GM06990 (cell line): Measurements from ENCODE around the gene ARHGAP33.
A peak's percentile ranks its signal among the peaks of the same experiment; 100 is the strongest.

Experiments used
- DNase-seq: peaks from one replicate; pipeline ENCODE4 v3.0.0-alpha.2; 2011; ENCODE audit not compliant: insufficient read length; ENCODE audit errors: extremely low read depth
- H3K27me3 ChIP-seq: replicated peaks from 2 replicates; pipeline ENCODE4 v1.6.0; 2011; ENCODE audit warnings: low read length; ENCODE audit not compliant: control insufficient read depth, insufficient read depth
- H3K36me3 ChIP-seq: 2 replicates; pipeline ENCODE4 v1.5.1; 2011; ENCODE audit warnings: low read length; ENCODE audit not compliant: control insufficient read depth, insufficient read depth
- H3K4me3 ChIP-seq: replicated peaks from 2 replicates; pipeline ENCODE4 v1.5.1; 2011; ENCODE audit warnings: low read depth, mild to moderate bottlenecking, control low read depth, low read length
- TF ChIP-seq, protein P1 (sequence below): IDR thresholded peaks from 2 replicates; pipeline ENCODE4 v1.5.1; 2011; ENCODE audit warnings: low read length, control low read depth, mild to moderate bottlenecking, inconsistent platforms; ENCODE audit not compliant: insufficient read depth, poor library complexity, severe bottlenecking

ARHGAP33 gene

GRCh38 chr19:35776102-35776788 lies 881 bp downstream of the ARHGAP33 start:
- TF ChIP-seq, protein P1, sequence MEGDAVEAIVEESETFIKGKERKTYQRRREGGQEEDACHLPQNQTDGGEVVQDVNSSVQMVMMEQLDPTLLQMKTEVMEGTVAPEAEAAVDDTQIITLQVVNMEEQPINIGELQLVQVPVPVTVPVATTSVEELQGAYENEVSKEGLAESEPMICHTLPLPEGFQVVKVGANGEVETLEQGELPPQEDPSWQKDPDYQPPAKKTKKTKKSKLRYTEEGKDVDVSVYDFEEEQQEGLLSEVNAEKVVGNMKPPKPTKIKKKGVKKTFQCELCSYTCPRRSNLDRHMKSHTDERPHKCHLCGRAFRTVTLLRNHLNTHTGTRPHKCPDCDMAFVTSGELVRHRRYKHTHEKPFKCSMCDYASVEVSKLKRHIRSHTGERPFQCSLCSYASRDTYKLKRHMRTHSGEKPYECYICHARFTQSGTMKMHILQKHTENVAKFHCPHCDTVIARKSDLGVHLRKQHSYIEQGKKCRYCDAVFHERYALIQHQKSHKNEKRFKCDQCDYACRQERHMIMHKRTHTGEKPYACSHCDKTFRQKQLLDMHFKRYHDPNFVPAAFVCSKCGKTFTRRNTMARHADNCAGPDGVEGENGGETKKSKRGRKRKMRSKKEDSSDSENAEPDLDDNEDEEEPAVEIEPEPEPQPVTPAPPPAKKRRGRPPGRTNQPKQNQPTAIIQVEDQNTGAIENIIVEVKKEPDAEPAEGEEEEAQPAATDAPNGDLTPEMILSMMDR, result no peak
- Histone ChIP-seq H3K4me3 (peak overlapping the region; percentile 83), H3K36me3 (no peaks in the 10 kb centered on the region; the same call in 1 of the 2 replicates), H3K27me3 (no peaks in the 10 kb centered on the region)
- DNase-seq, result no peak

DNA sequence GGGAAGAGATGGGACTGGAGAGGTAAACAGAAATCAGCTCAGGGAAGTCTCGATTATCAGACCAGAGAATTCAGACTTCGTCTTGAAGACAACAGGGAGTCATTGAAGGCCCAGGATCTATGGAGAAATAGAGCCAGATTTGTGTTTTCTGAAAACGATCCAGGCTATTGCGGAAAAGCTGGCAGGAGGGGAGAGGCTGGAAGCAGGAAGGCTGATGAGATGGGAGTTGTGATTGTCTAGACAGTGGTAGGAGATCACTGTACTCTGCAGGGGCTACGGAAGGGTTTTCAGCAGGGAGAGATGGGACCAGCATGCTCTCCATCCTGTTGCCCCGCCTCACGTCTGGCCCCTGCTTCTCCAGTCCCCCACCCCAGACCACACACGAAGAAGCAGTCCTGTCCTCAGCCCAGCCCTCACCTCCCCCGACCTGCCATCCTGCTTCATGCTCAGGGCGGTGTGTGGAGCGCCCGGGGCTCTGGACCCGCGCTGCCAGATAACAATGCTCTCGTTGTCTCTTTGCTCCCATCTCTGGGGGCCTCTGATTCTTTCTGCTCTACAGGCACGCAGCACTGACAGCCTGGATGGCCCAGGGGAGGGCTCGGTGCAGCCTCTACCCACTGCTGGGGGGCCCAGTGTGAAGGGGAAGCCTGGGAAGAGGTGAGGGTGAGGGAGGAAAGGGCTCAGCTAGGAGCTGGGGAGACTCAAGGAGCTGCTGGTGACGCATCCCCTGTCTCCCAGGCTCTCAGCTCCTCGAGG lies 1.9 kb downstream of the ARHGAP33 start:
- TF ChIP-seq, protein P1, result no peak
- H3K4me3 ChIP-seq, result no peak overlapping the region
- H3K36me3 ChIP-seq, result no peaks in the 10 kb centered on the region; the same call in 1 of the 2 replicates
- H3K27me3 ChIP-seq, result no peaks in the 10 kb centered on the region
- no peak for DNase-seq

DNA sequence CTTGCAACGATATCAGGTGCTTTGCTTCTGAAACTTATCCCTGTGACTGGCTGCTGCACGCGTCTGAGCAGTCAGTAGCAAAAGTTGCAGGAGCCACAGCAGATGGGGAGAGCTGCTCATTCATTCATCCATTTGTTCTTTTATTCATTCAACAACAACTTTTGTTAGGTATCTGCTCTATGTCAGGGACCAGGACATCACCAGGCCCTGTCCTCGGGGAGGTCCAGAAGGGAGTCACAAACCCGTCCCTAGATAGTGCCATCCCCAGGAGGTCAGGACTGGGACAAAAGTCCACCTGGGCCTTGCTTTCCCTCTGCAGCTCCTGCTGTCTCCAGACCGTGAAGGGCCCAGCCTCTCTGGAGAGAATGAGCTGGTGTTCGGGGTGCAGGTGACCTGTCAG lies 2.6 kb downstream of the ARHGAP33 start:
- no peaks in the 10 kb centered on the region; the same call in 1 of the 2 replicates for H3K36me3 ChIP-seq
- DNase-seq, result no peak
- TF ChIP-seq, protein P1, result no peak
- no peak overlapping the region for H3K4me3 ChIP-seq
- H3K27me3 ChIP-seq, result no peaks in the 10 kb centered on the region

GRCh38 chr19:35779033-35779432 lies 3.7 kb downstream of the ARHGAP33 start:
- Histone ChIP-seq H3K4me3 (no peak overlapping the region), H3K27me3 (no peaks in the 10 kb centered on the region), H3K36me3 (no peaks in the 10 kb centered on the region; the same call in 1 of the 2 replicates)
- TF ChIP-seq, protein P1, result no peak
- no peak for DNase-seq

- H3K36me3 ChIP-seq, result no peaks in the 10 kb centered on the region; the same call in 1 of the 2 replicates
- TF ChIP-seq, protein P1, result no peak
- no peak overlapping the region for H3K4me3 ChIP-seq
- no peak for DNase-seq
- H3K27me3 ChIP-seq, result no peaks in the 10 kb centered on the region
Measured at GRCh38 chr19:35780058-35780457, 4.7 kb downstream of the ARHGAP33 start.
